Ovary (tissue), 3 donors: Measurements from ENCODE around the gene CSK.

Experiments used
- POLR2A ChIP-seq: fragments of 450-650 bp; IDR thresholded peaks from one replicate; pipeline ENCODE4 v1.6.1; 2017; ENCODE audit warnings: antibody characterized with exemption, mild to moderate bottlenecking, moderate library complexity
- TF ChIP-seq, protein P1 (sequence below), 3 donors: fragments of 450-650 bp in 2 of 3; fragments of 200-600 bp in 1 of 3; IDR thresholded peaks; one replicate each; pipeline versions ENCODE4 v1.5.1 to v1.8.0; 2016 to 2022; ENCODE audit warnings: antibody characterized with exemption in 3 of 3, mild to moderate bottlenecking in 1 of 3
- donor health status: DM: no; HTN: no; CAD: no.

DNA sequence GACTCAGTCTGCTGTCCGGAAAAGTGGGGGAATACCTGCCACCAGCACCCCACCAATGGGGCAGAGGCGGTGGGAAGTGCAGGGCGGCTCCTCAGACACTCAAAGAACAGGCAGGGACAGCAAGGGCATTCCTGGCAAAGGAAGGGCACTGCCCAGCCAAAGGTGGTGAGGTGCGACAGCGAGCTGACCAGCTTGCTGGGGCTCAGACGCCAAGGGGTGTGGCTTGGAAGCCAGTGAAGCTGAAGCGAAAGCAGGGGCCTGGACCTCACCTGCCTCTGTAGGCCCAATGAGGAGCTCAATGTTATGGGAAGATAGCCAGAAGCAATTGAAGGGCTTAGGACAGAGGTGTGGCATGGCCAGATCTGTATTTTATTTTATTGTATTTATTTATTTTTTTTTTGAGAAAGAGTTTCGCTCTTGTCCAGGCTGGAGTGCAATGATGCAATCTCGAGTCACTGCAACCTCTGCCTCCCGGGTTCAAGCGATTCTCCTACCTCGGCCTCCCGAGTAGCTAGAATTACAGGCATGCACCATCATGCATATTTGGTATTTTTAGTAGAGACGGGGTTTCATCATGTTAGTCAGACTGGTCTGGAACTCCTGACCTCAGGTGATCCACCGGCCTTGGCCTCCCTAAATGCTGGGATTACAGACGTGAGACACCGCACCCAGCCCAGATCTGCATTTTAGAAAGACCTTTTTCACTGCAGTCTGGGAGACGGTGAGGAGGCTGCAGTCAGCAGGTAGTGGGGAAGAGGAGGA lies 26.4 kb downstream of the CSK start:
- TF ChIP-seq, protein P1, sequence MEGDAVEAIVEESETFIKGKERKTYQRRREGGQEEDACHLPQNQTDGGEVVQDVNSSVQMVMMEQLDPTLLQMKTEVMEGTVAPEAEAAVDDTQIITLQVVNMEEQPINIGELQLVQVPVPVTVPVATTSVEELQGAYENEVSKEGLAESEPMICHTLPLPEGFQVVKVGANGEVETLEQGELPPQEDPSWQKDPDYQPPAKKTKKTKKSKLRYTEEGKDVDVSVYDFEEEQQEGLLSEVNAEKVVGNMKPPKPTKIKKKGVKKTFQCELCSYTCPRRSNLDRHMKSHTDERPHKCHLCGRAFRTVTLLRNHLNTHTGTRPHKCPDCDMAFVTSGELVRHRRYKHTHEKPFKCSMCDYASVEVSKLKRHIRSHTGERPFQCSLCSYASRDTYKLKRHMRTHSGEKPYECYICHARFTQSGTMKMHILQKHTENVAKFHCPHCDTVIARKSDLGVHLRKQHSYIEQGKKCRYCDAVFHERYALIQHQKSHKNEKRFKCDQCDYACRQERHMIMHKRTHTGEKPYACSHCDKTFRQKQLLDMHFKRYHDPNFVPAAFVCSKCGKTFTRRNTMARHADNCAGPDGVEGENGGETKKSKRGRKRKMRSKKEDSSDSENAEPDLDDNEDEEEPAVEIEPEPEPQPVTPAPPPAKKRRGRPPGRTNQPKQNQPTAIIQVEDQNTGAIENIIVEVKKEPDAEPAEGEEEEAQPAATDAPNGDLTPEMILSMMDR (IDR thresholded peaks at IDR 0.05): no peak
- TF ChIP-seq POLR2A: no peak
